K562 (cell line): ENCODE results near the gene ANKH. TPM values are rescaled to one million over a fixed set of nuclear protein-coding genes. Genes with fewer than 3 reads are reported as not detected.

Experiments
- ATAC-seq: fragments of 200-7000 bp; cut with Tn5 transposase; 3 replicates; pipeline ENCODE4 v1.9.1; 2020; ENCODE audit warnings: moderate library complexity
- BruUV-seq: library from RNA; stranded (reverse); fragments of 400-500 nt; replicated peaks from 2 replicates; lab custom pipeline; 2021; lab: Mats Ljungman, UMichigan
- CTCF ChIA-PET: fragments of 300-600 bp; formaldehyde crosslinking; extraction: SDS; loops from one replicate; lab custom pipeline; 2021; ENCODE audit warnings: low intra/inter-chr PET ratio; lab: Yijun Ruan, JAX
- POLR2A ChIA-PET: fragments of 300-600, 350-650 bp; sonication (Branson Sonifier 250); formaldehyde crosslinking; extraction: SDS; loops from one replicate; lab custom pipeline; 2021; ENCODE audit warnings: antibody characterized with exemption, inconsistent platforms; lab: Yijun Ruan, JAX
- DNase-seq, 4 experiments: peaks; one replicate each; pipeline versions ENCODE4 v3.0.0 to v3.0.0-alpha.2; 2011 to 2018; ENCODE audit warnings: low spot score in 3 of 4, mixed read lengths in 3 of 4; ENCODE audit errors: extremely low read depth in 1 of 4
- FAIRE-seq: peaks from 2 replicates; lab custom pipeline; 2011; peaks lifted over from hg19 to GRCh38; lab: Jason Lieb, UNC
- H2AFZ ChIP-seq: 2 replicates; pipeline ENCODE4 v1.6.0; 2011; ENCODE audit warnings: low read depth, low read length, control low read depth, inconsistent platforms
- H3K27ac ChIP-seq: fragments of 200-600 bp; 3 replicates; pipeline ENCODE4 v1.8.0; 2011; ENCODE audit warnings: low read depth, mild to moderate bottlenecking, control low read depth, inconsistent platforms, low read length, moderate library complexity, mixed read lengths; ENCODE audit errors: extremely low read depth
- H3K27me3 ChIP-seq, 2 experiments: fragments of 300-600 bp in 1 of 2; 2 replicates in 1 of 2; 3 replicates in 1 of 2; pipeline versions ENCODE4 v1.6.0 to v1.8.0; 2011; ENCODE audit warnings: inconsistent platforms in 2 of 2, low read length in 2 of 2, mild to moderate bottlenecking in 1 of 2, mixed read lengths in 1 of 2, moderate library complexity in 1 of 2; ENCODE audit not compliant: control insufficient read depth in 2 of 2, insufficient read depth in 2 of 2
- H3K36me3 ChIP-seq: fragments of 300-600 bp; 3 replicates; pipeline ENCODE4 v1.8.0; 2011; ENCODE audit warnings: mild to moderate bottlenecking, low read length, inconsistent platforms; ENCODE audit not compliant: control insufficient read depth, insufficient read depth
- H3K4me1 ChIP-seq, 2 experiments: fragments of 200-600 bp in 1 of 2; replicated peaks in 1 of 2; 2 replicates in 1 of 2; 3 replicates in 1 of 2; pipeline versions ENCODE4 v1.5.1 to v1.8.0; 2011; ENCODE audit warnings: inconsistent platforms in 2 of 2, low read length in 2 of 2, mild to moderate bottlenecking in 1 of 2, mixed read lengths in 1 of 2, moderate library complexity in 1 of 2; ENCODE audit not compliant: control insufficient read depth in 2 of 2, insufficient read depth in 2 of 2
- H3K4me2 ChIP-seq: 2 replicates; pipeline ENCODE4 v1.6.1; 2011; ENCODE audit warnings: low read length, control low read depth, inconsistent platforms, mixed read lengths; ENCODE audit not compliant: insufficient read depth
- H3K4me3 ChIP-seq: fragments of 200-600 bp; sonication (generic), shearing (Covaris generic); 2 replicates; pipeline ENCODE4 v1.5.1; 2016; ENCODE audit warnings: control low read depth, inconsistent platforms
- H3K79me2 ChIP-seq: fragments of 200-600 bp; 3 replicates; pipeline ENCODE4 v1.8.0; 2011; ENCODE audit warnings: low read length, inconsistent platforms; ENCODE audit not compliant: control insufficient read depth, insufficient read depth
- H3K9ac ChIP-seq, 2 experiments: 2 replicates each; pipeline versions ENCODE4 v1.6.0 to v1.6.1; 2011; ENCODE audit warnings: low read depth in 2 of 2, low read length in 2 of 2, control low read depth in 1 of 2, inconsistent platforms in 1 of 2, mild to moderate bottlenecking in 1 of 2, mixed read lengths in 1 of 2; ENCODE audit not compliant: insufficient read depth in 1 of 2
- H3K9me1 ChIP-seq: one replicate; pipeline ENCODE4 v1.6.0; 2011; ENCODE audit warnings: inconsistent platforms, mild to moderate bottlenecking, low read length, moderate library complexity; ENCODE audit not compliant: control insufficient read depth, insufficient read depth
- H3K9me3 ChIP-seq: replicated peaks from 2 replicates; pipeline ENCODE4 v1.5.1; 2011; ENCODE audit warnings: low read depth, low read length, inconsistent platforms; ENCODE audit not compliant: control insufficient read depth, insufficient read depth
- H4K20me1 ChIP-seq: replicated peaks from 2 replicates; pipeline ENCODE4 v1.6.1; 2011; ENCODE audit warnings: low read length, inconsistent platforms, mixed read lengths; ENCODE audit not compliant: control insufficient read depth, insufficient read depth
- CEBPB ChIP-seq: fragments of 450-650 bp; IDR thresholded peaks from 2 replicates; pipeline ENCODE4 v1.6.1; 2016; ENCODE audit warnings: missing genetic modification characterization, missing compliant biosample characterization
- E2F8 ChIP-seq: fragments of 450-650 bp; IDR thresholded peaks from 2 replicates; pipeline ENCODE4 v1.7.1; 2018; ENCODE audit warnings: mild to moderate bottlenecking, low read depth; ENCODE audit not compliant: partially characterized antibody
- FOXO4 ChIP-seq: fragments of 450-650 bp; formaldehyde crosslinking; IDR thresholded peaks from 2 replicates; pipeline ENCODE4 v1.4.0; 2020; ENCODE audit warnings: mild to moderate bottlenecking, moderate library complexity
- POLR2AphosphoS2 ChIP-seq: IDR thresholded peaks from 2 replicates; pipeline ENCODE4 v1.6.1; 2012; ENCODE audit warnings: low read length, improper control_type of control experiment
- SRSF3 ChIP-seq: fragments of 200-400 bp; formaldehyde crosslinking; IDR thresholded peaks from 2 replicates; pipeline ENCODE4 v1.6.1; 2016; ENCODE audit warnings: mild to moderate bottlenecking, low read length, moderate library complexity; ENCODE audit not compliant: insufficient read depth
- WGBS: fragments of 100-300 bp; shearing (Covaris generic); methylation state at CpG from one replicate; pipeline ENCODE4 v1.1.6; 2016; ENCODE audit warnings: low coverage, mixed read lengths; ENCODE audit not compliant: insufficient coverage; ENCODE audit errors: missing lambda C conversion rate; 5-methylcytosine and 5-hydroxymethylcytosine counted together
- in situ Hi-C: fragments of 300-500 bp; cut with MboI; formaldehyde crosslinking; loops from 4 replicates; pipeline ENCODE4 v1.15.0; 2018; ENCODE audit warnings: inconsistent platforms, mixed read lengths
- intact Hi-C: fragments of 100-400 bp; cut with micrococcal nuclease; formaldehyde crosslinking; loops from 2 replicates; pipeline ENCODE4 v1.14.2; 2022
- polyA plus RNA-seq, 8 experiments: library from polyadenylated mRNA; depleted of rRNA in 4 of 8; stranded (reverse) in 5 of 8; unstranded in 3 of 8; fragments of >200 nt; fragmentation: Nextera tagmentation in 2 of 8; fragmentation: Illumina TruSeq in 1 of 8; extraction: Ambion mirVana in 2 of 8; extraction: Trizol in 1 of 8; gene quantifications; 2 replicates each; pipeline versions ENCODE4 v1.2.1 to v1.2.3, GENCODE V29; 2011 to 2014; ENCODE audit warnings: inconsistent platforms in 1 of 8, missing spikeins in 1 of 8
- total RNA-seq, 7 experiments: library from RNA; depleted of rRNA in 6 of 7; stranded (reverse); fragments of >200 nt in 6 of 7; fragmentation: Illumina TruSeq in 2 of 7; extraction: Trizol in 2 of 7; gene quantifications; 2 replicates each; pipeline versions ENCODE4 v1.2.1 to v1.2.3, GENCODE V29; 2011 to 2021; ENCODE audit warnings: low replicate concordance in 1 of 7

Gene ANKH
- total and polyA plus RNA-seq, 9 of the 15 experiments (the other 6 are each of a cell fraction or from before 2014, with no cell fraction given): 0.79 to 12.2 (median 4.5) TPM

- TF ChIP-seq E2F8 (no peak), SRSF3 (no peak), POLR2AphosphoS2 (no peak)
These were observed 158.9 kb downstream of the ANKH start (continued) for GRCh38 chr5:14712666-14713065.

- 95% methylated on average over 11 of the region's 11 CpGs for WGBS
These were observed 159.4 kb downstream of the ANKH start for GRCh38 chr5:14712131-14712530.

More at GRCh38 chr5:14712131-14712530, 159.4 kb downstream of the ANKH start:
- CTCF ChIA-PET: no interaction called here
- Histone ChIP-seq H3K9me3 (no peaks in the 10 kb centered on the region), H3K27me3 (no peaks in the 10 kb centered on the region), H3K27ac (no peak overlapping the region), H3K9ac (no peak overlapping the region), H3K36me3 (peaks cover 67% of the 10 kb centered on the region; the same call in 2 of the 3 replicates), H3K9me1 (no peaks in the 10 kb centered on the region), H3K4me3 (no peak overlapping the region), H4K20me1 (no peaks in the 10 kb centered on the region), H2AFZ (no peak overlapping the region), H3K79me2 (no peaks in the 10 kb centered on the region), H3K4me1 (0 out of 5 replicates have a peak, but pooled peaks cover 0 to 3% of the 10 kb centered on the region in 2 experiments), H3K4me2 (no peak overlapping the region)
- in situ Hi-C loops: no loop called here
- ATAC-seq: no peak
- POLR2A ChIA-PET: interaction anchor here (0.6 kb wide), 1 partner anchor 206 kb away, joined by 3 read pairs; no protein-coding TSS in a partner anchor
- intact Hi-C loops: no loop called here
- TF ChIP-seq CEBPB (tag): peak; percentile 14; the same call in 1 of the 2 replicates
- TF ChIP-seq FOXO4 (CRISPR knock-in tag): no peak
- BruUV-seq: no TSS peak
- no peak for DNase-seq
- no peak for FAIRE-seq
